ENCODE data around the gene INS. TPM values are rescaled to one million over a fixed set of nuclear protein-coding genes. Genes with fewer than 3 reads are reported as not detected.
A peak's percentile ranks its signal among the peaks of the same experiment; 100 is the strongest.

Gene INS
- total and polyA plus RNA-seq, 2 of the 8 experiments (the other 6 are each of a cell fraction or from before 2014, with no cell fraction given): not detected

DNA sequence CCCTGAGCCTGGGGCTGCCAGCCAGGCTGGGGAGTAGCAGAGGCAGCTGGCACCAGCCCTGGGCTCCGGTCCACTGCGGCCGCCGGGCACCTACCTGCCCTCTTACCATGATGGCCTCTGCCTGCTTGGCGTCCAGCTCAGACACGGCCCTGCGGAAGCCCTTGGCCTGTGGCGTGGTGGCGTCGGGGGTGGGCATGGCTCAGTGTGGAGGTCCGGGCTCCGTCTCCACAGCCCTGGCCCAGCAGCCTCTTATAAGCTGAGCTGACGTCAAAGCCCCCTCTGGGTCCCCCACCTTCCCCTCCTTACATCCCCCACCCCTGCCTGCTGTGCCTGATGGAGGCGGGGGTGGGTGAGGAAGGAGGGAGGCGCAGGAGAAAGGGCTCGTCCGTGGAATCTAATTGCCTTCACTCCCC, 10.6 kb upstream of the INS start, which contains the start of gene TH:
Gene TH (minus strand): TSS at position 225 of the 413 bp plus-strand sequence. CDS start 29 bp downstream, at position 196.
- no peaks in the 10 kb centered on the region for H3K79me1 ChIP-seq (ENCODE audit: low read depth, low read length)
- H3K9me3 ChIP-seq (ENCODE audit: insufficient read depth in 2 of 2, low read depth in 1 of 2, low read length in 1 of 2): no peaks in the 10 kb centered on the region
- H4K8ac ChIP-seq (ENCODE audit: extremely low read depth, insufficient read depth, low read length): peak within 1 kb of the TSS; percentile 21
- no peak within 1 kb of the TSS for H3K4me2 ChIP-seq (ENCODE audit: insufficient read depth in 1 of 2, low read depth in 2 of 2, low read length in 2 of 2)
- no peak within 1 kb of the TSS for H4K5ac ChIP-seq (ENCODE audit: insufficient read length, low read depth, low read length)
- H2BK15ac ChIP-seq (ENCODE audit: low read length): no peak within 1 kb of the TSS
- peaks cover 0 to 9% (median 0%) of the 10 kb centered on the region in 4 experiments; a peak in 2 of 7 replicates for H3K27me3 ChIP-seq (replicated peaks in 1 of 4; ENCODE audit: control insufficient read depth in 3 of 4, extremely low read depth in 1 of 4, insufficient read depth in 3 of 4, low read length in 3 of 4)
- H4K20me1 ChIP-seq (replicated peaks in 1 of 2; ENCODE audit: control insufficient read depth in 1 of 2, insufficient read depth in 2 of 2, low read length in 2 of 2): peaks cover 0 to 6% of the 10 kb centered on the region in 2 experiments
- peaks cover 0 to 3% (median 1%) of the 10 kb centered on the region in 4 experiments; a peak in 1 of 7 replicates for H3K4me1 ChIP-seq (replicated peaks in 1 of 4; ENCODE audit: control insufficient read depth in 3 of 4, insufficient read depth in 4 of 4, low read length in 3 of 4)
- no peaks in the 10 kb centered on the region; a peak in 1 of 8 replicates for H3K36me3 ChIP-seq (ENCODE audit: control insufficient read depth in 2 of 4, insufficient read depth in 4 of 4, low read length in 3 of 4)
- no peaks in the 10 kb centered on the region for H3K79me2 ChIP-seq (ENCODE audit: control insufficient read depth in 1 of 2, insufficient read depth in 2 of 2, low read length in 2 of 2)
- H2BK12ac ChIP-seq (ENCODE audit: low read depth, low read length): no peak within 1 kb of the TSS
- no peak within 1 kb of the TSS for H2BK5ac ChIP-seq (ENCODE audit: low read depth, low read length)
- no peak within 1 kb of the TSS for H2AFZ ChIP-seq (ENCODE audit: low read length)
- no peak within 1 kb of the TSS for H3K4me3 ChIP-seq (ENCODE audit: extremely low read depth in 1 of 4, insufficient read depth in 2 of 4, low read depth in 3 of 4, low read length in 4 of 4)
- no peaks in the 10 kb centered on the region for H3K23me2 ChIP-seq (ENCODE audit: low read depth, low read length)
- no peak within 1 kb of the TSS for H3K9ac ChIP-seq (replicated peaks in 1 of 4; ENCODE audit: extremely low read depth in 1 of 4, low read depth in 3 of 4, low read length in 3 of 4)
- ChIA-PET CTCF (ENCODE audit: partially characterized antibody) (interaction anchor here (0.7 to 20.6 kb wide), 6 partner anchors 15 to 223 kb away, joined by 3 to 244 read pairs (median 4); partner anchors contain the start of gene INS), POLR2A (ENCODE audit: partially characterized antibody) (no interaction called here)
- no peak within 1 kb of the TSS for H3K14ac ChIP-seq (ENCODE audit: insufficient read length)
- no peak within 1 kb of the TSS for H2AK5ac ChIP-seq (ENCODE audit: low read depth, low read length)
- H2BK20ac ChIP-seq (ENCODE audit: low read length): no peak within 1 kb of the TSS
- FAIRE-seq (no peak), DNase-seq (ENCODE audit: low read depth in 1 of 2, low spot score in 2 of 2) (no peak)
- H3K4ac ChIP-seq (replicated peaks; ENCODE audit: insufficient read length, low read depth, low read length): no peak within 1 kb of the TSS
- no peak within 1 kb of the TSS for H3K56ac ChIP-seq (replicated peaks; ENCODE audit: insufficient read length, low read depth, low read length)
- 94% methylated on average over 12 of the region's 17 CpGs; no CpG with 5 or more reads in 1 of the 2 experiments for WGBS, 2 experiments (ENCODE audit: extremely low coverage in 1 of 2, insufficient coverage in 1 of 2, insufficient read length in 1 of 2, insufficient replicate concordance in 2 of 2, low coverage in 1 of 2, low lambda C conversion rate in 2 of 2, missing lambda C conversion rate in 1 of 2)
- no peak within 1 kb of the TSS for H3K27ac ChIP-seq (ENCODE audit: low read depth, low read length)
- no peak within 1 kb of the TSS for H3K23ac ChIP-seq (ENCODE audit: insufficient read length)
- no peak within 1 kb of the TSS for H3K18ac ChIP-seq (ENCODE audit: extremely low read depth, low read length)
- H2BK120ac ChIP-seq (replicated peaks; ENCODE audit: low read depth, low read length): no peak within 1 kb of the TSS
- H4K91ac ChIP-seq (replicated peaks; ENCODE audit: insufficient read length, low read length): no peak within 1 kb of the TSS
- TF ChIP-seq, protein P1, sequence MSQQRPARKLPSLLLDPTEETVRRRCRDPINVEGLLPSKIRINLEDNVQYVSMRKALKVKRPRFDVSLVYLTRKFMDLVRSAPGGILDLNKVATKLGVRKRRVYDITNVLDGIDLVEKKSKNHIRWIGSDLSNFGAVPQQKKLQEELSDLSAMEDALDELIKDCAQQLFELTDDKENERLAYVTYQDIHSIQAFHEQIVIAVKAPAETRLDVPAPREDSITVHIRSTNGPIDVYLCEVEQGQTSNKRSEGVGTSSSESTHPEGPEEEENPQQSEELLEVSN (IDR thresholded peaks at IDR 0.05): no peak
- TF ChIP-seq SP4 (IDR thresholded peaks at IDR 0.05; ENCODE audit: low read length) (no peak), SRF (IDR thresholded peaks at IDR 0.05; ENCODE audit: low read depth, low read length) (no peak), ZNF274 (IDR thresholded peaks at IDR 0.05; ENCODE audit: borderline replicate concordance, extremely low read depth, low read length) (no peak), RNF2 (IDR thresholded peaks at IDR 0.05; ENCODE audit: borderline replicate concordance, low read depth, low read length, missing control alignments, poor library complexity, severe bottlenecking) (no peak), GTF2F1 (IDR thresholded peaks at IDR 0.05; ENCODE audit: borderline replicate concordance, low read depth, low read length) (no peak), HDAC2 (IDR thresholded peaks at IDR 0.05; ENCODE audit: borderline replicate concordance in 1 of 2, low read depth in 2 of 2, low read length in 2 of 2) (no peak), RXRA (IDR thresholded peaks at IDR 0.05; ENCODE audit: insufficient read depth, low read depth, low read length) (no peak), CTBP2 (IDR thresholded peaks at IDR 0.05; ENCODE audit: borderline replicate concordance, insufficient read depth, insufficient read length, low read length) (no peak), GABPA (IDR thresholded peaks at IDR 0.05; ENCODE audit: borderline replicate concordance, insufficient read depth, low read length) (no peak), SP2 (IDR thresholded peaks at IDR 0.05; ENCODE audit: low read length) (no peak)

All from H1 (cell line).